T-cell (primary cell): ENCODE results near the gene DNASE2. TPM values are rescaled to one million over a fixed set of nuclear protein-coding genes. Genes with fewer than 3 reads are reported as not detected.

Experiments
- ATAC-seq, 4 experiments: fragments of 200-7000 bp in 3 of 4; fragments of 150-1000 bp in 1 of 4; cut with Tn5 transposase; replicated peaks in 1 of 4; 1 replicate in 3 of 4; 2 replicates in 1 of 4; pipeline ENCODE4 v1.10.0; 2021; ENCODE audit warnings: moderate library complexity in 3 of 4, mild to moderate bottlenecking in 2 of 4, moderate number of reproducible peaks in 1 of 4
- CTCF ChIA-PET, 2 donors: fragments of 300-600 bp; sonication (Branson Sonifier 250); formaldehyde crosslinking; loops; one replicate each; lab custom pipeline; 2022; ENCODE audit warnings: antibody characterized with exemption in 2 of 2; lab: Charles Lee
- POLR2A ChIA-PET, 2 donors: fragments of 300-600 bp; sonication (Branson Sonifier 250); formaldehyde crosslinking; loops; one replicate each; lab custom pipeline; 2022; ENCODE audit warnings: antibody characterized with exemption in 2 of 2; lab: Charles Lee
- DNase-seq, 35 experiments: peaks; one replicate each; pipeline versions ENCODE4 v3.0.0 to v3.0.0-alpha.2; 2013 to 2023
- H3K27ac ChIP-seq: one replicate; pipeline ENCODE4 v1.5.1; 2013; ENCODE audit warnings: low read length
- H3K27me3 ChIP-seq, 2 experiments: replicated peaks in 1 of 2; 1 replicate in 1 of 2; 2 replicates in 1 of 2; pipeline versions ENCODE4 v1.6.1 to v1.7.0; 2013; ENCODE audit warnings: low read length in 1 of 2, mixed read lengths in 1 of 2; ENCODE audit not compliant: control insufficient read depth in 2 of 2, insufficient read depth in 2 of 2; ENCODE audit errors: extremely low read depth in 1 of 2
- H3K36me3 ChIP-seq, 2 donors: 1 replicate in 1 of 2; 2 replicates in 1 of 2; pipeline versions ENCODE4 v1.6.1 to v1.7.0; 2013; ENCODE audit warnings: low read length in 1 of 2; ENCODE audit not compliant: control insufficient read depth in 2 of 2, insufficient read depth in 1 of 2; ENCODE audit errors: extremely low read depth in 1 of 2
- H3K4me1 ChIP-seq, 2 experiments: 1 replicate in 1 of 2; 2 replicates in 1 of 2; pipeline versions ENCODE4 v1.6.1 to v1.7.0; 2013; ENCODE audit warnings: low read length in 2 of 2, mixed read lengths in 1 of 2; ENCODE audit not compliant: insufficient read depth in 2 of 2, control insufficient read depth in 1 of 2; ENCODE audit errors: extremely low read depth in 1 of 2
- H3K4me3 ChIP-seq, 2 donors: 1 replicate in 1 of 2; 2 replicates in 1 of 2; pipeline versions ENCODE4 v1.5.1 to v1.7.0; 2013; ENCODE audit warnings: mild to moderate bottlenecking in 2 of 2, low read length in 1 of 2, moderate library complexity in 1 of 2; ENCODE audit not compliant: control insufficient read depth in 1 of 2; ENCODE audit errors: extremely low read depth in 1 of 2
- H3K9me3 ChIP-seq: 2 replicates; pipeline ENCODE4 v1.7.0; 2013
- H3K27ac Mint-ChIP-seq, 2 donors: one replicate each; pipeline ENCODE4 v1.8.0; 2020 to 2021; ENCODE audit warnings: mild to moderate bottlenecking in 2 of 2, mixed read lengths in 2 of 2
- H3K27me3 Mint-ChIP-seq, 2 donors: one replicate each; pipeline ENCODE4 v1.8.0; 2021 to 2022; ENCODE audit warnings: mixed read lengths in 2 of 2
- H3K36me3 Mint-ChIP-seq: one replicate; pipeline ENCODE4 v1.8.0; 2021; ENCODE audit warnings: mixed read lengths
- H3K4me1 Mint-ChIP-seq, 3 donors: one replicate each; pipeline ENCODE4 v1.8.0; 2020 to 2022; ENCODE audit warnings: mixed read lengths in 3 of 3, mild to moderate bottlenecking in 1 of 3
- H3K4me3 Mint-ChIP-seq, 3 donors: one replicate each; pipeline ENCODE4 v1.8.0; 2020 to 2022; ENCODE audit warnings: mild to moderate bottlenecking in 3 of 3, mixed read lengths in 3 of 3, moderate library complexity in 3 of 3
- H3K9me3 Mint-ChIP-seq, 3 donors: one replicate each; pipeline ENCODE4 v1.8.0; 2020 to 2022; ENCODE audit warnings: mixed read lengths in 3 of 3
- WGBS: methylation state at CpG from one replicate; pipeline ENCODE4 v1.1.5; 2013; ENCODE audit warnings: missing lambda C conversion rate; ENCODE audit not compliant: insufficient coverage; 5-methylcytosine and 5-hydroxymethylcytosine counted together
- total RNA-seq, 35 experiments: library from RNA in 6 of 35; stranded (reverse) in 6 of 35; fragments of 120-200 nt in 1 of 35; gene quantifications; one replicate each; pipeline versions ENCODE4 v1.2.1 to v1.2.4 and lab custom pipeline; 2013 to 2026

DNASE2 gene
- total RNA-seq, 5 donors from 2014 or later (not counting 1 experiment from before 2014, with no cell fraction given) = 13.4 to 32.1 (median 26.5) TPM

GRCh38 chr19:12838886-12839756 lies 42.1 kb downstream of the DNASE2 start:
- Histone ChIP-seq H3K27me3 (peaks cover 33 to 93% of the 10 kb centered on the region in 2 experiments), H3K4me3 (peak overlapping the region; percentile 24 to 40), H3K4me1 (peaks cover 2 to 43% of the 10 kb centered on the region in 2 experiments), H3K27ac (no peak overlapping the region), H3K36me3 (no peaks in the 10 kb centered on the region), H3K9me3 (no peaks in the 10 kb centered on the region)
- peak overlapping the region; percentile 50 to 66 (median 64) for H3K4me3 Mint-ChIP-seq
- ATAC-seq = peak in 3 of 4 experiments; percentile 35 to 49 (median 40)
- H3K4me1 Mint-ChIP-seq = peaks cover 24 to 43% (median 40%) of the 10 kb centered on the region in 3 donors
- no peaks in the 10 kb centered on the region for H3K36me3 Mint-ChIP-seq
- no peaks in the 10 kb centered on the region for H3K9me3 Mint-ChIP-seq
- POLR2A ChIA-PET = no interaction called here
- peak overlapping the region in 1 of 2 donors; percentile 8 for H3K27ac Mint-ChIP-seq
- peak in 6 of 35 experiments; percentile 13 to 48 (median 20) for DNase-seq
- CTCF ChIA-PET = no interaction called here
- H3K27me3 Mint-ChIP-seq = peaks cover 67 to 80% of the 10 kb centered on the region in 2 donors
- 29% methylated on average over 5 of the region's 21 CpGs for WGBS

GRCh38 chr19:12838182-12838885 lies 42.9 kb downstream of the DNASE2 start, which contains the start of gene MAST1:
Gene MAST1 (plus strand): TSS chr19:12838515. CDS start chr19:12838573, 58 bp downstream.
- peak; percentile 67 to 74 (median 70) for ATAC-seq
- peaks cover 33 to 91% of the 10 kb centered on the region in 2 experiments for H3K27me3 ChIP-seq

GRCh38 chr19:12837225-12837624 lies 44.0 kb downstream of the DNASE2 start:
- peaks cover 30 to 51% (median 47%) of the 10 kb centered on the region in 3 donors for H3K4me1 Mint-ChIP-seq
- CTCF ChIA-PET = interaction anchor here in 1 of 2 donors (0.7 kb wide), 3 partner anchors 10 to 260 kb away, joined by 3 read pairs; partner anchors contain the start of gene GCDH
- H3K9me3 Mint-ChIP-seq = peaks cover 0 to 3% (median 0%) of the 10 kb centered on the region in 3 donors
- no peak for DNase-seq
- POLR2A ChIA-PET = interaction anchor here in 1 of 2 donors (0.6 kb wide), 1 partner anchor 191 kb away, joined by 5 read pairs; no protein-coding TSS in a partner anchor
- Histone ChIP-seq H3K4me1 (peaks cover 7 to 59% of the 10 kb centered on the region in 2 experiments), H3K9me3 (no peaks in the 10 kb centered on the region), H3K27me3 (peaks cover 35 to 92% of the 10 kb centered on the region in 2 experiments), H3K4me3 (no peak overlapping the region), H3K36me3 (no peaks in the 10 kb centered on the region), H3K27ac (no peak overlapping the region)
- ATAC-seq = no peak
- H3K27ac Mint-ChIP-seq = peak overlapping the region in 1 of 2 donors; percentile 11
- peaks cover 69 to 74% of the 10 kb centered on the region in 2 donors for H3K27me3 Mint-ChIP-seq
- no peaks in the 10 kb centered on the region for H3K36me3 Mint-ChIP-seq
- peak overlapping the region in 1 of 3 donors; percentile 66 for H3K4me3 Mint-ChIP-seq
- 93% methylated on average over 2 of the region's 4 CpGs for WGBS

More at GRCh38 chr19:12838182-12838885, 42.9 kb downstream of the DNASE2 start, which contains the start of gene MAST1:
- H3K4me3 ChIP-seq = peak within 1 kb of the TSS; percentile 24 to 40
- peaks cover 65 to 74% of the 10 kb centered on the region in 2 donors for H3K27me3 Mint-ChIP-seq
- H3K4me1 ChIP-seq = peaks cover 4 to 48% of the 10 kb centered on the region in 2 experiments
- H3K36me3 ChIP-seq = no peaks in the 10 kb centered on the region
- peak within 1 kb of the TSS; percentile 50 to 66 (median 64) for H3K4me3 Mint-ChIP-seq
- no peaks in the 10 kb centered on the region for H3K9me3 ChIP-seq
- ChIA-PET POLR2A (no interaction called here), CTCF (no interaction called here)
- peak within 1 kb of the TSS in 1 of 2 donors; percentile 11 for H3K27ac Mint-ChIP-seq
- DNase-seq = peak in 22 of 35 experiments; percentile 7 to 79 (median 40)
- no peak within 1 kb of the TSS for H3K27ac ChIP-seq
- peaks cover 24 to 44% (median 42%) of the 10 kb centered on the region in 3 donors for H3K4me1 Mint-ChIP-seq
- WGBS = under 1% methylated on average over 50 of the region's 69 CpGs
- no peaks in the 10 kb centered on the region for H3K9me3 Mint-ChIP-seq
- no peaks in the 10 kb centered on the region for H3K36me3 Mint-ChIP-seq

GRCh38 chr19:12836529-12836863 lies 44.8 kb downstream of the DNASE2 start:
- no peak for DNase-seq
- Histone ChIP-seq H3K9me3 (no peaks in the 10 kb centered on the region), H3K27me3 (peaks cover 34 to 92% of the 10 kb centered on the region in 2 experiments), H3K4me3 (no peak overlapping the region), H3K4me1 (peaks cover 7 to 58% of the 10 kb centered on the region in 2 experiments), H3K27ac (no peak overlapping the region), H3K36me3 (no peaks in the 10 kb centered on the region)
- whole genome bisulfite sequencing = 16% methylated on average over 6 of the region's 6 CpGs
- POLR2A ChIA-PET = no interaction called here
- ATAC-seq = no peak
- Mint-ChIP-seq H3K4me1 (peaks cover 33 to 54% (median 49%) of the 10 kb centered on the region in 3 donors), H3K4me3 (no peak overlapping the region), H3K27ac (no peak overlapping the region), H3K9me3 (peaks cover 0 to 7% (median 0%) of the 10 kb centered on the region in 3 donors), H3K36me3 (no peaks in the 10 kb centered on the region), H3K27me3 (peaks cover 70 to 75% of the 10 kb centered on the region in 2 donors)
- CTCF ChIA-PET = no interaction called here

- ChIA-PET POLR2A (no interaction called here), CTCF (interaction anchor here in 1 of 2 donors (0.7 kb wide), 1 partner anchor 65 kb away, joined by 5 read pairs; no protein-coding TSS in a partner anchor)
- H3K4me3 Mint-ChIP-seq = peak overlapping the region; percentile 49 to 61 (median 50)
- peaks cover 27 to 43% (median 37%) of the 10 kb centered on the region in 3 donors for H3K4me1 Mint-ChIP-seq
- no peaks in the 10 kb centered on the region for H3K36me3 Mint-ChIP-seq
- DNase-seq (peak in 17 of 35 experiments; percentile 13 to 50 (median 23)), ATAC-seq (peak in 1 of 4 experiments; percentile 13)
- 14% methylated on average over 30 of the region's 39 CpGs for WGBS
- peaks cover 36 to 92% of the 10 kb centered on the region in 2 experiments for H3K27me3 ChIP-seq
- peaks cover 7 to 46% of the 10 kb centered on the region in 2 experiments for H3K4me1 ChIP-seq
- peak overlapping the region in 1 of 2 donors; percentile 38 for H3K4me3 ChIP-seq
- H3K9me3 ChIP-seq = no peaks in the 10 kb centered on the region
- peaks cover 0 to 11% (median 0%) of the 10 kb centered on the region in 3 donors for H3K9me3 Mint-ChIP-seq
- peaks cover 71 to 75% of the 10 kb centered on the region in 2 donors for H3K27me3 Mint-ChIP-seq
- H3K27ac ChIP-seq = no peak overlapping the region
- no peak overlapping the region for H3K27ac Mint-ChIP-seq
- H3K36me3 ChIP-seq = no peaks in the 10 kb centered on the region
Observed at GRCh38 chr19:12834976-12835757, 46.1 kb downstream of the DNASE2 start.
